ENCODE data around the gene SEC31B. TPM values are rescaled to one million over a fixed set of nuclear protein-coding genes. Genes with fewer than 3 reads are reported as not detected.

Gene SEC31B
- total RNA-seq, 1 donor from 2014 or later = 3.7 TPM

GRCh38 chr10:100448951-100449350 lies 70.7 kb downstream of the SEC31B start:
- DNase-seq (ENCODE audit: low spot score in 2 of 2) (no peak), FAIRE-seq (no peak)

DNA sequence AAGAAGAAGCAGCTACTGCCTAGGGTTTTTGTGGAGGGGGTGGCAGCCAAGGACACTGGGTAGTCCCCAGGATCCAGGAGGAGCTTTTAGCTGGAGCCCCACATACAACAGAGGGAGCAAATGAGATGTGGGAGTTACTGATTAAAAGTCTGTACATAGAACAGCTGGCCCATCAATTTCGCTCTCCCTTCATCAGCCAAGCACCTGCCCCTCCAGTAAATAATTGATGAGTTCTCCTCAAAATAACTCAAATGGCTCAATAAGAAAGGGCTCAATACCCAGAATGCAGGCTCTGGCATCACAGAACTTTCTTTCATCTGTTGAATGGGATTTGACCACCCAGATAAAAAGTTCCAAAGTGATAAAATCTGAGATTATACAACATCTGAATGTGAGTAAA lies 72.0 kb downstream of the SEC31B start:
- no peak for DNase-seq (ENCODE audit: low spot score in 2 of 2)
- no peak for FAIRE-seq

GRCh38 chr10:100446130-100446761 lies 73.4 kb downstream of the SEC31B start:
- FAIRE-seq = no peak
- no peak for DNase-seq (ENCODE audit: low spot score in 2 of 2)

GRCh38 chr10:100442548-100442947 lies 77.1 kb downstream of the SEC31B start:
- FAIRE-seq (no peak), DNase-seq (ENCODE audit: low spot score in 2 of 2) (no peak)

- no peak for FAIRE-seq
- DNase-seq (ENCODE audit: low spot score in 2 of 2) = no peak
Observed at GRCh38 chr10:100438674-100439315, 80.9 kb downstream of the SEC31B start.

Other genes starting within 250 kb of the SEC31B start
- gene BLOC1S2, start 233.2 kb downstream of the SEC31B start, total RNA-seq = 52.2 TPM
- gene PKD2L1, start 189.6 kb downstream of the SEC31B start, total RNA-seq = not detected
- gene SCD, start 172.6 kb downstream of the SEC31B start, total RNA-seq = 135 TPM
- gene WNT8B, start 56.9 kb downstream of the SEC31B start, total RNA-seq = not detected
- gene NDUFB8, start 10.0 kb upstream of the SEC31B start, total RNA-seq = 132 TPM
- gene HIF1AN, start 16.1 kb upstream of the SEC31B start, total RNA-seq = 11.4 TPM
- gene PAX2, start 225.7 kb upstream of the SEC31B start, total RNA-seq = not detected

All from frontal cortex (tissue), 4 donors.